Suppressor macrophage treated with lipopolysaccharide for 1 hour (primary cell): Measurements from ENCODE around the gene AKNAD1.
A peak's percentile ranks its signal among the peaks of the same experiment; 100 is the strongest.
"Not testable (repeated sequence)": the region's sequence is repeated elsewhere in the genome, so short reads cannot be mapped to it uniquely, and the experiment has no call there.

Experiments
- DNase-seq, 3 donors: peaks; one replicate each; pipeline ENCODE4 v3.0.0-alpha.2; 2020 to 2022

AKNAD1 gene

GRCh38 chr1:108829498-108829916 is 27.4 kb downstream of the AKNAD1 start:
- DNase-seq, result peak; percentile 17 to 57 (median 50)

- DNase-seq, result peak; percentile 66 to 83 (median 83)
Observed at GRCh38 chr1:108828074-108828961, 28.6 kb downstream of the AKNAD1 start.

DNA sequence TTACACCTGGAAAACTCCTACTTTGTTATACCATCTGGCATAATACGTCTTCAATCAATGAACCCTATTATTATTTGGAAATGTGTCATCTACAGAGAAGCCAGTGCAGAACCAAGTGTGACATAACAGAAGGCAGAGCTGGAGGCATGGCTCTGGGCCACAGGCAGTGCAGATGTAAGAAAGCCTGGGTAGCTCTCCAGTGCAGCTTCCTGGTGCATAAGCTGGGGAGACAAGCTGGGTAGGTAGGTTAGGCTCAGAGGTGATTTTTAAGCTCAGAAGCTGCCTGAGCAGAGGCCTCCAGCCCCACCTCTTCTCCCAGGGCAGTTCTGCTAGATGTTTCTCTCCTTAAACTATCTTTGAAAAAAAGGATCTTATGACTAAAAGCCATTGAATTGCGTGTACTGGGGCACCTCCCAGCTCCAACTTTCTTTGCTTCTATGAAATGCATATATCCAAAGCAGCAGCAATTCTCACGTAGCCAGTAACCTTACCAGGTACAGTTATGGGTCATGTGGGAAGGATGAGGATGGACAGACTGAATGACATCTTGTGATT is 30.7 kb downstream of the AKNAD1 start:
- no peak for DNase-seq

- no peak for DNase-seq
Observed at GRCh38 chr1:108824051-108824450, 32.8 kb downstream of the AKNAD1 start.

- no peak for DNase-seq
Observed at GRCh38 chr1:108823632-108824031, 33.3 kb downstream of the AKNAD1 start.

- DNase-seq, result no peak
Observed at GRCh38 chr1:108819878-108820277, 37.0 kb downstream of the AKNAD1 start.

GRCh38 chr1:108817811-108818210 is 39.1 kb downstream of the AKNAD1 start:
- DNase-seq, result no peak

DNA sequence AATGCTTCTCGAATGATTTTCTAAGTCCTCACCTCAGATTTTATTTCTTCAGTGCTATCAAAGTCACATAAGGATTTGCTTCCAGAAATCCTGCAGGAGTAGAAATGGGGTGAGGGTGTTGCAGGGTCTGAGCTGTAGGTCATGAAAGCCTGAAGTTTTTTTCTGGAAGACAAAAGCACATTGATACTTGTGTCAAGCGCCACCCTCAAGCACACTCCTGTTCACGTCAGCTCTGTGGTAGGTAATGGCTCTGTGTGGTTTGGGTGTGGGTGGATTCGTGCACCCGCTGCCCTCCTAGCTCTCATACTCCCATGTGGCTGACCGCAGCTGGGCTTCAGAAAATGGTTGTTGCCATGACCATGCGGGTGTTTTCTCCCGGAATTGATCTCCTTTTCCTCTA is 39.9 kb downstream of the AKNAD1 start:
- no peak for DNase-seq

GRCh38 chr1:108816049-108816893 is 40.6 kb downstream of the AKNAD1 start:
- peak; percentile 71 to 76 (median 72) for DNase-seq

DNA sequence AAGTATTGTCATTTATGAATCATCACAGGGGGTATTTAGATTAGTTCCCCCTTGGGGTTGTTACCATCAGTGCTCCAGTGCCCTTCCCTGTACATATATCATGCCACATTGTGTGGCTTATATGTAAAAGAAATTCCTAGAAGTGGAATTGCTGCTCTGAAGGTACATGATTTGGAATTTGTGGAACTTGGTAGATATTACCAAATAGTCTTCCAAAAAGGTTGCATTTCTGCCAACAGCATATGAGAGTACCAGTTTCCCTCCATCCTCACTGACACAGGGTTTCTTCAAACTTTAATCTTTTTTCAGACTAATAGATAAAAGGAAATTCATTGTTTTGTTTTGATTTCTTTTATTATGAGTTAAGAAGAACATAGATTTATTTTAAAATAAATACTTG is 41.3 kb downstream of the AKNAD1 start:
- DNase-seq, result peak; percentile 16 to 52 (median 43)

GRCh38 chr1:108814343-108815125 is 42.4 kb downstream of the AKNAD1 start:
- DNase-seq, result no peak

GRCh38 chr1:108813326-108813725 is 43.6 kb downstream of the AKNAD1 start:
- DNase-seq, result no peak

- no peak for DNase-seq
Observed at GRCh38 chr1:108811611-108812010, 45.3 kb downstream of the AKNAD1 start.

DNA sequence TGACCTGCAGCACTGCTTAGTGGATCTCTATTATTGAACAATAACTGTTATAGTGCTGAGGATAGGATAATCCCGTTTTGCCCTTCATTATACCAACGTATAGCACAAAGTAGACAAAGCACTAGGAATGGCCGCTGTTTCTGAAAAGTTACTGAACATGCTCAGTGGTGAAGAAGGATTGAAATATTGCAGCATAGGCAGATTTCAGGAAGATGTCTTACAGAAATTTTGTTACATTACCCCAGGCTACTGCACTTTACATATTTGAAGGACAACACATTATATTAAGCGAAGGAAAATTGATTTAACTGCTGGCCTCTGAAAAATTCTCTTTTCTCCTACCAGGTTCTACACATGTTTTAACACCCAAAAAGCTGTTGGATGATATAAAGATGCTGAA is 48.5 kb downstream of the AKNAD1 start:
- no peak for DNase-seq

- DNase-seq, result no peak
Observed at GRCh38 chr1:108803548-108803947, 53.3 kb downstream of the AKNAD1 start.

DNA sequence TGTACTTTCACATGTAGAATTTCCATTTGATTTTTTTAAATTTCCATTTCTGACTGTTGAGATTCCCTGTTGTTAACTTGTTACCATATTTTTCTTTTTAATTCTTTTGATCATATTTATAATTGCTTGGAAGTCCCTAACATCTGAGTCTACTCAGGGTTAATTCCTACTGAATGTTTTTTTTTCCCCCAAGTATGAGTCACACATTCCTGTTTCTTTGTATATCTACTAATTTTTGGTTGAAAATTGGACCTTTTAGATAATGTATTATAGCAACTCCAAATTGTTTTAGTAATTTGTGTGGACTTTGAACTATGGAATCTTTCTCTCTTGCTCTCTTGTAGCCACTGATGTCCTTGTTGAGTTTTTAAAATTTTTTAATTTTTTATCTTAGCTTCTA is 55.8 kb downstream of the AKNAD1 start:
- no peak for DNase-seq

- DNase-seq, result no peak
Observed at GRCh38 chr1:108799001-108799400, 57.9 kb downstream of the AKNAD1 start.

GRCh38 chr1:108792420-108792819 is 64.5 kb downstream of the AKNAD1 start:
- no peak for DNase-seq

GRCh38 chr1:108791790-108792189 is 65.1 kb downstream of the AKNAD1 start:
- DNase-seq, result no peak

- DNase-seq, result no peak
Observed at GRCh38 chr1:108785880-108786279, 71.0 kb downstream of the AKNAD1 start.

- no peak for DNase-seq
Observed at GRCh38 chr1:108785264-108785663, 71.6 kb downstream of the AKNAD1 start.

DNA sequence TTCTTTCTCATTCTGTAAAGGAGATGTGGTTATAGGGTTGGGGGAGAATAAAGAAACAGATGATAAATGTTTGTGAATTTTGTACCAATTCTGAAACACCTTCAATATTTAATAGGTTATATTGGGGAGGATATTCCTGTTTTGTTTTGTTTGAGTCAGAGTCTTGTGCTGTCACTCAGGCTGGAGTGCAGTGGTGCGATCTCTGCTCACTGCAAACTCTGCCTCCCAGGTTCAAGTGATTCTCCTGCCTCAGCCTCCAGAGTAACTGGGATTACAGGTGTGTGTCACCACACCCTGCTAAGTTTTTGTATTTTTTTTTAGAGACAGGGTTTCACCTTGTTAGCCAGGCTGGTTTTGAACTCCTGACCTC is 75.3 kb downstream of the AKNAD1 start:
- not testable (repeated sequence) for DNase-seq
